Smooth muscle cell (in vitro differentiated cells): ENCODE results near the gene CAMSAP3. TPM values are rescaled to one million over a fixed set of nuclear protein-coding genes. Genes with fewer than 3 reads are reported as not detected.

Source experiments
- DNase-seq: peaks from one replicate; lab custom pipeline; 2025; ENCODE audit not compliant: unreplicated experiment; lab: John Stamatoyannopoulos, UW
- H2AFZ ChIP-seq: fragments of 200-600 bp; sonication (generic); 2 replicates; pipeline ENCODE4 v1.6.0; 2016; ENCODE audit warnings: antibody characterized with exemption, low read depth, mild to moderate bottlenecking
- H3F3A ChIP-seq: fragments of 200-600 bp; sonication (generic); 2 replicates; pipeline ENCODE4 v1.6.0; 2017; ENCODE audit warnings: antibody characterized with exemption, low read depth
- H3K27ac ChIP-seq: fragments of 200-600 bp; sonication (generic); 2 replicates; pipeline ENCODE4 v1.5.1; 2016; ENCODE audit warnings: low read depth, mild to moderate bottlenecking
- H3K27me3 ChIP-seq: fragments of 200-600 bp; sonication (generic); 2 replicates; pipeline ENCODE4 v1.6.1; 2016; ENCODE audit warnings: low read depth, mild to moderate bottlenecking
- H3K36me3 ChIP-seq: fragments of 200-600 bp; sonication (generic); 2 replicates; pipeline ENCODE4 v1.5.1; 2016; ENCODE audit warnings: low read depth
- H3K4me1 ChIP-seq: fragments of 200-600 bp; sonication (generic); 2 replicates; pipeline ENCODE4 v1.5.1; 2016; ENCODE audit warnings: low read depth
- H3K4me2 ChIP-seq: fragments of 200-600 bp; sonication (generic); 2 replicates; pipeline ENCODE4 v1.6.0; 2016; ENCODE audit warnings: mild to moderate bottlenecking
- H3K4me3 ChIP-seq: fragments of 200-600 bp; sonication (generic); 2 replicates; pipeline ENCODE4 v1.5.1; 2016; ENCODE audit warnings: mild to moderate bottlenecking
- H3K79me2 ChIP-seq: fragments of 200-600 bp; sonication (generic); 2 replicates; pipeline ENCODE4 v1.6.0; 2016; ENCODE audit warnings: low read depth, mild to moderate bottlenecking
- H3K9ac ChIP-seq: fragments of 200-600 bp; sonication (generic); 2 replicates; pipeline ENCODE4 v1.6.0; 2016; ENCODE audit warnings: low read depth
- H3K9me3 ChIP-seq: fragments of 200-600 bp; sonication (generic); replicated peaks from 2 replicates; pipeline ENCODE4 v1.5.1; 2016; ENCODE audit warnings: low read depth
- H4K20me1 ChIP-seq: fragments of 200-600 bp; sonication (generic); 2 replicates; pipeline ENCODE4 v1.6.0; 2016; ENCODE audit warnings: low read depth
- WGBS: methylation state at CpG from one replicate; pipeline ENCODE4 v1.1.7; 2016; ENCODE audit warnings: low lambda C conversion rate; 5-methylcytosine and 5-hydroxymethylcytosine counted together
- polyA plus RNA-seq: library from polyadenylated mRNA; unstranded; fragments of >200 nt; fragmentation: Nextera tagmentation; extraction: Ambion mirVana; gene quantifications from 2 replicates; pipeline ENCODE4 v1.2.1, GENCODE V29; 2016
- total RNA-seq: library from RNA; depleted of rRNA; stranded (reverse); fragments of >200 nt; gene quantifications from 2 replicates; pipeline ENCODE4 v1.2.3, GENCODE V29; 2014
- TF ChIP-seq, protein P1 (sequence below): fragments of 200-600 bp; sonication (generic); IDR thresholded peaks from 2 replicates; pipeline ENCODE4 v1.5.1; 2017; ENCODE audit warnings: borderline replicate concordance, mild to moderate bottlenecking, antibody characterized with exemption; ENCODE audit not compliant: insufficient read depth, poor library complexity, severe bottlenecking

CAMSAP3 gene
- total and polyA plus RNA-seq, 2 experiments from 2014 or later: 1.4 to 1.8 TPM

DNA sequence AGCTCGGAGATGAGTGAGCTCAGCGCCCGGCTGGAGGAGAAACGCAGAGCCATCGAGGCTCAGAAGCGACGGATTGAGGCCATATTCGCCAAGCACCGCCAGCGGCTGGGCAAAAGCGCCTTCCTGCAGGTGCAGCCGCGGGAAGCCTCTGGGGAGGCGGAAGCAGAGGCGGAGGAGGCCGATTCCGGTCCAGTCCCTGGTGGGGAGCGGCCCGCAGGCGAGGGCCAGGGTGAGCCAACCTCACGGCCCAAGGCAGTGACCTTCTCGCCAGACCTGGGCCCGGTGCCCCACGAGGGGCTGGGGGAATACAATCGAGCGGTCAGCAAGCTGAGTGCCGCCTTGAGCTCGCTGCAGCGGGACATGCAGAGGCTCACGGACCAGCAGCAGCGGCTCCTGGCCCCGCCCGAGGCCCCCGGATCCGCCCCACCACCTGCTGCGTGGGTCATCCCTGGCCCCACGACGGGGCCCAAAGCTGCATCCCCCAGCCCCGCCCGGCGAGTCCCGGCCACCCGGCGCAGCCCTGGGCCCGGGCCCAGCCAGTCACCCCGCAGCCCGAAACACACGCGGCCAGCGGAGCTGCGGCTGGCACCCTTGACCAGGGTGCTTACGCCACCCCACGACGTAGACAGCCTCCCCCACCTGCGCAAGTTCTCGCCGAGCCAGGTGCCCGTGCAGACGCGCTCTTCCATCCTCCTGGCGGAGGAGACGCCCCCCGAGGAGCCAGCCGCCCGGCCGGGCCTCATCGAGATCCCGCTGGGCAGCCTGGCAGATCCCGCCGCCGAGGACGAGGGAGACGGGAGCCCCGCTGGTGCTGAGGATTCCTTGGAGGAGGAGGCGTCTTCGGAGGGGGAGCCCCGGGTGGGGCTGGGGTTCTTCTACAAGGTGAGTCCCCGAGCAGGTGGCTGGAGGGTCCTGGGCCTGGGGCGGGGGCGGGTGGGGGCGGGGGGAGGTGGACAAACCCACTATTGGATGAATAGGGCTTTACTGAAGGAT, 16.9 kb downstream of the CAMSAP3 start:
- no peak overlapping the region for H3K4me2 ChIP-seq
- no peak overlapping the region for H2AFZ ChIP-seq
- no peaks in the 10 kb centered on the region for H3K36me3 ChIP-seq
- H3K9ac ChIP-seq: no peak overlapping the region
- H4K20me1 ChIP-seq: no peaks in the 10 kb centered on the region
- WGBS: 94% methylated on average over 48 of the region's 81 CpGs
- H3K9me3 ChIP-seq: no peaks in the 10 kb centered on the region
- H3F3A ChIP-seq: no peaks in the 10 kb centered on the region
- H3K27ac ChIP-seq: no peak overlapping the region
- no peaks in the 10 kb centered on the region for H3K4me1 ChIP-seq
- DNase-seq: no peak
- no peak overlapping the region for H3K4me3 ChIP-seq
- H3K79me2 ChIP-seq: no peaks in the 10 kb centered on the region
- no peaks in the 10 kb centered on the region for H3K27me3 ChIP-seq
- TF ChIP-seq, protein P1, sequence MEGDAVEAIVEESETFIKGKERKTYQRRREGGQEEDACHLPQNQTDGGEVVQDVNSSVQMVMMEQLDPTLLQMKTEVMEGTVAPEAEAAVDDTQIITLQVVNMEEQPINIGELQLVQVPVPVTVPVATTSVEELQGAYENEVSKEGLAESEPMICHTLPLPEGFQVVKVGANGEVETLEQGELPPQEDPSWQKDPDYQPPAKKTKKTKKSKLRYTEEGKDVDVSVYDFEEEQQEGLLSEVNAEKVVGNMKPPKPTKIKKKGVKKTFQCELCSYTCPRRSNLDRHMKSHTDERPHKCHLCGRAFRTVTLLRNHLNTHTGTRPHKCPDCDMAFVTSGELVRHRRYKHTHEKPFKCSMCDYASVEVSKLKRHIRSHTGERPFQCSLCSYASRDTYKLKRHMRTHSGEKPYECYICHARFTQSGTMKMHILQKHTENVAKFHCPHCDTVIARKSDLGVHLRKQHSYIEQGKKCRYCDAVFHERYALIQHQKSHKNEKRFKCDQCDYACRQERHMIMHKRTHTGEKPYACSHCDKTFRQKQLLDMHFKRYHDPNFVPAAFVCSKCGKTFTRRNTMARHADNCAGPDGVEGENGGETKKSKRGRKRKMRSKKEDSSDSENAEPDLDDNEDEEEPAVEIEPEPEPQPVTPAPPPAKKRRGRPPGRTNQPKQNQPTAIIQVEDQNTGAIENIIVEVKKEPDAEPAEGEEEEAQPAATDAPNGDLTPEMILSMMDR: no peak

DNA sequence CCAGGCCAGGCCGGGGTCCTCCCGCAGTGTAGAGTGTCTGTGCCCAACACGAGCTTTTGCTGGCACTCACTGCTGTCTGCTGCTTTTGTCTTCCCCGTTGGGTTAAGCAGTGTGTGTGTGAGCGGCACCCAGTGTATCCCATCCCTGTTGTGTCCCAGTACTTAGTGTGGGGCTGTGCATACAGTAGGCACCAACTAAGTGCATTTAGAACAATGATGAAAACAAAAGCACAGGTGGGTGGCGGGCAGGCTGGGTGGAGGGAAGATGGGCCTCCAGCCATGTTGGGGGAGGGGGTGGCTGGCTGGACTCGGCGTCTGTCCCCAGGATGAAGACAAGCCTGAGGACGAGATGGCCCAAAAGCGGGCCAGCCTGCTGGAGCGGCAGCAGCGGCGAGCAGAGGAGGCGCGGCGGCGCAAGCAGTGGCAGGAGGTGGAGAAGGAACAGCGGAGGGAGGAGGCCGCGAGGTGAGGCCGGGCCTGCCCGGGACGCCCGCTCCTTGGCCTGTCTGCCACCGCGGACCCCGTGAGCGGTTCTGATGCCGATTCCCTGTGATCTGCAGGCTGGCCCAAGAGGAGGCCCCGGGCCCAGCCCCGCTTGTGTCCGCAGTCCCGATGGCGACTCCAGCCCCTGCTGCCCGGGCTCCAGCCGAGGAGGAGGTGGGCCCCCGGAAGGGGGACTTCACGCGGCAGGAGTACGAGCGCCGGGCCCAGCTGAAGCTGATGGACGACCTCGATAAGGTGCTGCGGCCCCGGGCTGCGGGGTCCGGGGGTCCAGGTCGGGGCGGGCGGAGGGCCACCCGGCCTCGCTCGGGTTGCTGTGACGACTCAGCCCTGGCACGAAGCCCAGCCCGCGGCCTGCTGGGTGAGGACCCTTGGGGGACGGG, 19.4 kb downstream of the CAMSAP3 start:
- Histone ChIP-seq H3K9me3 (no peaks in the 10 kb centered on the region), H3F3A (no peaks in the 10 kb centered on the region), H3K4me2 (no peak overlapping the region), H3K4me1 (no peaks in the 10 kb centered on the region), H3K36me3 (no peaks in the 10 kb centered on the region), H4K20me1 (no peaks in the 10 kb centered on the region), H3K27ac (no peak overlapping the region), H3K4me3 (no peak overlapping the region), H3K9ac (no peak overlapping the region), H2AFZ (no peak overlapping the region), H3K27me3 (no peaks in the 10 kb centered on the region), H3K79me2 (no peaks in the 10 kb centered on the region)
- TF ChIP-seq, protein P1: no peak
- 94% methylated on average over 36 of the region's 59 CpGs for WGBS
- no peak for DNase-seq

DNA sequence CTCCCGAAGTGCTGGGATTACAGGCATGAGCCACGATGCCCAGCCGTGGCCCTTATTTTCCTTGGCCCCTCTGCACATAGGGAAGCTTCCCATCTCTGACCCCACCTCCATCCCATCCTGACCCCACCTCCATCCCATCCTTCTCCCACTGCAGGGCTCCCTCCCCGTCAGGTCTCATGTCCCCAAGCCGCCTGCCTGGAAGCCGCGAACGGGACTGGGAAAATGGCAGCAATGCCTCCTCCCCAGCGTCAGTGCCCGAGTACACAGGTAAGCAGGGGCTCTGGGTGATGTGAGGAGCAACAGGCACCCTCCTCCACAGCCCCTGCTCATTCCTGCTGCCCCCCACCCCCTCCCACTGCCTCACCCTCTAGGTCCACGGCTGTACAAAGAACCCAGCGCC, 21.5 kb downstream of the CAMSAP3 start:
- TF ChIP-seq, protein P1: no peak
- H3K9ac ChIP-seq: no peak overlapping the region
- 99% methylated on average over 12 of the region's 12 CpGs for WGBS
- H3K4me3 ChIP-seq: no peak overlapping the region
- H2AFZ ChIP-seq: no peak overlapping the region
- H3K27ac ChIP-seq: no peak overlapping the region
- H3F3A ChIP-seq: no peaks in the 10 kb centered on the region
- H3K4me2 ChIP-seq: no peak overlapping the region
- H3K4me1 ChIP-seq: no peaks in the 10 kb centered on the region
- H3K27me3 ChIP-seq: no peaks in the 10 kb centered on the region
- no peak for DNase-seq
- H4K20me1 ChIP-seq: no peaks in the 10 kb centered on the region
- no peaks in the 10 kb centered on the region for H3K9me3 ChIP-seq
- no peaks in the 10 kb centered on the region for H3K36me3 ChIP-seq
- H3K79me2 ChIP-seq: no peaks in the 10 kb centered on the region
